AG04449 (cell line): Measurements from ENCODE around the gene ODR4.
"Not testable (repeated sequence)": the region's sequence is repeated elsewhere in the genome, so short reads cannot be mapped to it uniquely, and the experiment has no call there.

ENCODE experiments used
- CTCF ChIA-PET: fragments of 350-600 bp; formaldehyde crosslinking; extraction: SDS; loops from one replicate; lab custom pipeline; 2021; ENCODE audit warnings: antibody characterized with exemption; lab: Yijun Ruan, JAX
- POLR2A ChIA-PET: fragments of 400-600, 350-600 bp; formaldehyde crosslinking; extraction: SDS; loops from one replicate; lab custom pipeline; 2020; ENCODE audit warnings: antibody characterized with exemption, inconsistent platforms; lab: Yijun Ruan, JAX
- DNase-seq: peaks from one replicate; pipeline ENCODE4 v3.0.0-alpha.2; 2010; ENCODE audit warnings: low read depth, low spot score
- H3K4me3 ChIP-seq: 2 replicates; pipeline ENCODE4 v1.5.1; 2011; ENCODE audit warnings: low read depth, mild to moderate bottlenecking, control low read depth, low read length
- TF ChIP-seq, protein P1 (sequence below): IDR thresholded peaks from one replicate; pipeline ENCODE4 v1.5.1; 2011; ENCODE audit warnings: mild to moderate bottlenecking, moderate library complexity, low read length, control low read depth, inconsistent platforms; ENCODE audit not compliant: insufficient read depth; ENCODE audit errors: missing control alignments

The ODR4 gene

DNA sequence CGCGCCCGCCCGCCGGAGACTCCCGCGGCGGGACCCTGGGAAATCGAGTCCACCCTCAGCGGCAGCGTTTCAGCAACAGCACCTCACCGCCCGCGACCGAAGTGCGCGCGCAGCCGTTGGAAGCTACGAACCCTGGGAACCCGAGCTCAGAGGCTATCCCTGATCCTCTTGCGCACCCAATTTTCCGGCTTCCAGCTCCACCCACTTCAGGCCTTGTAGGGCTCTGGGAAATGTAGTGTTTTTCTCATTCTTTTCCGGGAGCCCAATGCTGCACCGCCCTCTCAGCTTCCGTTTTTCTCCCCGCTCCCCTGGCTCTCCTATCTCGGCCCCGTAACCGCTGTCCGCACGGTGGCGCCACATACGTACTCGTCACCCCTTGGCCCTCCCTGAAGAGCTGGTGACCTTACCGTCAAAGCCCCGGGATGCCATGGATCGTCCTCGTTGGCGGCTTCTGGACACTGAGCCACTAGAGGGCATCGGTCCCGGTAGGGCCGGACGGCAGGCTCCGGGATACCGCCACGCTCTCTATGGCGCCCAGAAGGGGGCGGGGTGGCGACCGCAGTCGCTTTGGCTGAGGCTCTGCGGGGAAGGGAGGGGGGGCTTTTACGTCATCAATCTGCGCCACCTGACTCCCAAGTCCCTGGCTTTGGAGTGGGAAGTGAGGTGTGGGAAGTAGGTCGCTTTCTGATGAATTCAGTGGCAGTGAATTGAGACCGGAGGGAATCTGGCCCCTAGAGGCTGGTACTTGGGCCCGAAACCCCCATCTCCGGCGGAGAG, at the start of gene ODR4, which contains the start of gene TPR:
Gene ODR4, plus strand, starts transcription at position 687 of the 777 bp plus-strand sequence. CDS start 3,948 bp downstream, outside the sequence.
Gene TPR, minus strand, starts transcription at position 102 of the 777 bp plus-strand sequence. CDS start 225 bp downstream, outside the sequence.
- ChIA-PET CTCF (interaction anchor here (0.5 to 2.4 kb wide), 53 partner anchors 9 to 622 kb away, joined by 3 to 32 read pairs (median 4); partner anchors contain the start of gene PTGS2), POLR2A (interaction anchor here (0.6 to 0.9 kb wide), 3 partner anchors 13 to 305 kb away, joined by 3 to 6 read pairs (median 3); partner anchors contain the start of gene PTGS2)
- peak; percentile 98 for DNase-seq
- TF ChIP-seq, protein P1, sequence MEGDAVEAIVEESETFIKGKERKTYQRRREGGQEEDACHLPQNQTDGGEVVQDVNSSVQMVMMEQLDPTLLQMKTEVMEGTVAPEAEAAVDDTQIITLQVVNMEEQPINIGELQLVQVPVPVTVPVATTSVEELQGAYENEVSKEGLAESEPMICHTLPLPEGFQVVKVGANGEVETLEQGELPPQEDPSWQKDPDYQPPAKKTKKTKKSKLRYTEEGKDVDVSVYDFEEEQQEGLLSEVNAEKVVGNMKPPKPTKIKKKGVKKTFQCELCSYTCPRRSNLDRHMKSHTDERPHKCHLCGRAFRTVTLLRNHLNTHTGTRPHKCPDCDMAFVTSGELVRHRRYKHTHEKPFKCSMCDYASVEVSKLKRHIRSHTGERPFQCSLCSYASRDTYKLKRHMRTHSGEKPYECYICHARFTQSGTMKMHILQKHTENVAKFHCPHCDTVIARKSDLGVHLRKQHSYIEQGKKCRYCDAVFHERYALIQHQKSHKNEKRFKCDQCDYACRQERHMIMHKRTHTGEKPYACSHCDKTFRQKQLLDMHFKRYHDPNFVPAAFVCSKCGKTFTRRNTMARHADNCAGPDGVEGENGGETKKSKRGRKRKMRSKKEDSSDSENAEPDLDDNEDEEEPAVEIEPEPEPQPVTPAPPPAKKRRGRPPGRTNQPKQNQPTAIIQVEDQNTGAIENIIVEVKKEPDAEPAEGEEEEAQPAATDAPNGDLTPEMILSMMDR = peak; percentile 86
- peak within 1 kb of the TSS; percentile 84 for H3K4me3 ChIP-seq

DNA sequence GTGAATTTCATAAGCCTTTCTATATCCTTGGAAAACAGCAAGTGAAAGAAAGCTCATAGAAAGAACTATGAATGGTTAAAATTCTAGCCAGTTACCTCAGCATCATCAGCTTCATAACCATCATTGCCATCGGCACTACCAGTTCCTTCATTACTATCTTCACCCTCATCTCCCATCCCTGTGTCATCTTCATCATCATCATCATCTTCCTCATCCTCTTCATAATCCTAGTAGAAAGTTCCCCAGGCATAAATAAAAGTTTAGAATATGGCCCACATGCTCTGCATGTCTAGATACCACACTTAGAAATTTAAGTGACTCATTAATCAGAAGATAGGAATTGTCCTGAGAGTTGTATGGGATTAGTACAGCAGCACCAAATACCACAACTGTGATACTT, 49.6 kb upstream of the ODR4 start:
- ChIA-PET CTCF (interaction anchor here (0.7 to 2.6 kb wide), 10 partner anchors 9 to 654 kb away, joined by 3 to 15 read pairs (median 4); no protein-coding TSS in a partner anchor), POLR2A (no interaction called here)
- no peak overlapping the region for H3K4me3 ChIP-seq
- TF ChIP-seq, protein P1 = no peak
- no peak for DNase-seq

DNA sequence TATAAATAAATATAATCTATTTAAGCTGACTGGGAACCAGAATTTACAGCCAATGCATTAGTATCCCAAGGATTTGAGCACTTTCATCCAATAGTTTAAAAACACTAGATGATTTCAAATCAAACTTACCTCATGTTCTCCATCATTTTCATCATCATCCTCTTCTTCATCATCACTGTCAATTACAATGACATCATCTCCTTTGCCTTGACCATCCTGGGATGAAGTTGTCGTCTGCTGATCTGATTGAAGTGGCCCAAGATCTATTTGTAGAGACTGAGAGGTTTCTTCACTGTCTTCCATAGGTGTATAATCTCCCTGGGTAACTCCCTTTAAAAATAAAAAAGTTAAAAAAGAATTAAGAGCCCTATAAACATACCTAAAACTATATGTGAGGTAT, 48.3 kb upstream of the ODR4 start:
- ChIA-PET CTCF (no interaction called here), POLR2A (interaction anchor here (0.7 kb wide), 1 partner anchor 365 kb away, joined by 3 read pairs; no protein-coding TSS in a partner anchor)
- H3K4me3 ChIP-seq = no peak overlapping the region
- no peak for DNase-seq
- TF ChIP-seq, protein P1 = no peak

- ChIA-PET CTCF (interaction anchor here (1.0 to 2.5 kb wide), 10 partner anchors 8 to 181 kb away, joined by 3 to 13 read pairs (median 4); partner anchors contain the start of genes ODR4 and TPR), POLR2A (no interaction called here)
- no peak overlapping the region for H3K4me3 ChIP-seq
- TF ChIP-seq, protein P1 = peak; percentile 10
- no peak for DNase-seq
Measured at GRCh38 chr1:186330758-186331157, 44.9 kb upstream of the ODR4 start.

GRCh38 chr1:186337554-186337953, 38.1 kb upstream of the ODR4 start:
- POLR2A ChIA-PET = no interaction called here
- H3K4me3 ChIP-seq = no peak overlapping the region
- TF ChIP-seq, protein P1 = no peak
- no peak for DNase-seq
- CTCF ChIA-PET = interaction anchor here (0.7 to 1.3 kb wide), 2 partner anchors 9 to 649 kb away, joined by 3 to 4 read pairs; no protein-coding TSS in a partner anchor

DNA sequence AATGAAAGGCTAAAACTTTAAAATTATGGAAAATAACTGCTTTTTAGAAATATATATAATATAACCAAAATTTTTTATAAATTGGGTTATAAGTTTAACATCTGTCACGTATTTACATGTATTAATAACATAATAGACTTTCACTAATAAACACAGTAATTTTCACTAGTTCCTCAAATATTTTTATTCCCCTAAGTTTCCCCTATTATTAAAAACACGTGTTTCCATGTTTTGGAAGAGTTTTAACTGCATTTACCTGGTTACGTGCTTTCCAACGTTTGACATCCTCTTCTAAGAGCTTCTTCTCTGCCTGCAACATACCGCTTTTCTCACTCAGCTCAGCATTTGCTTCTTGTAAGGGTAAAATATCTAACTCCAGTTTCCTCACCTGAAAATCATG, 34.9 kb upstream of the ODR4 start:
- no peak overlapping the region for H3K4me3 ChIP-seq
- POLR2A ChIA-PET = no interaction called here
- CTCF ChIA-PET = interaction anchor here (1.0 to 2.4 kb wide), 2 partner anchors 15 to 25 kb away, joined by 4 to 6 read pairs; no protein-coding TSS in a partner anchor
- no peak for DNase-seq
- TF ChIP-seq, protein P1 = no peak

DNA sequence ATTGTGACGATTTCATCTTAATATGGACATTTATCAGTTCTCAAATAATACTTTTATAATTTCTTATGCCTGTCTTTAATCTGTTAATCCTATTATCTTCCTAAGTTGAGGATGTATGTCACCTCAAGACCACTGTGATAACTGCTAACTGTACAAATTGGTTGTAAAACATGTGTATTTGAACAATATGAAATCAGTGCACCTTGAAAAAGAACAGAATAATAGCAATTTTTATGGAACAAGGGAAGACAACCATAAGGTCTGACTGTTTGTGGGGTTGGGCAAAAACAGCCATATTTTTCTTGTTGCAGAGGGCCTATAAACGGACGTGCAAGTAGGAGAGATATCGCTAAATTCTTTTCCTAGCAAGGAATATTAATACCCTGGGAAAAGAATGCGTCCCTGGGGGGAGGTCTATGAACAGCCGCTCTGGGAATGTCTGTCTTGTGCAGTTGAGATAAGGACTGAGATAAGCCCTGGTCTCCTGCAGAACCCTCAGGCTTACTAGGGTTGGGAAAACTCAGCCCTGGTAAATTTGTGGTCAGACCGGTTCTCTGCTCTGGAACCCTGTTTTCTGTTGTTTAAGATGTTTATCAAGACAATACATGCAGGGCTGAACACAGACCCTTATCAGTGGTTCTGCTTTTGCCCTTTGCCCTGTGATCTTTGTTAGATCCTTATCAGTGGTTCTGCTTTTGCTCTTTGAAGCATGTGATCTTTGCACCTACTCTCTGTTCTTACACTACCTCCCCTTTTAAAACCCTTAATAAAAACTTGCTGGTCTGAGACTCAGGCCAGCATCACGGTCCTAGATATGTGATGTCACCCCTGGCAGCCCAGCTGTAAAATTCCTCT, 27.6 kb upstream of the ODR4 start:
- H3K4me3 ChIP-seq, POLR2A ChIA-PET, CTCF ChIA-PET, DNase-seq: not testable (repeated sequence)
